Activated CD4-positive, alpha-beta T cell treated with anti-CD3 and anti-CD28 coated beads, Interleukin-2, amount 50 U/mL, for 48 hours (primary cell): ENCODE measurements around the gene PIGL.

Source experiments
- DNase-seq, 2 experiments: peaks; one replicate each; pipeline ENCODE4 v3.0.0-alpha.2; 2020

The PIGL gene

DNA sequence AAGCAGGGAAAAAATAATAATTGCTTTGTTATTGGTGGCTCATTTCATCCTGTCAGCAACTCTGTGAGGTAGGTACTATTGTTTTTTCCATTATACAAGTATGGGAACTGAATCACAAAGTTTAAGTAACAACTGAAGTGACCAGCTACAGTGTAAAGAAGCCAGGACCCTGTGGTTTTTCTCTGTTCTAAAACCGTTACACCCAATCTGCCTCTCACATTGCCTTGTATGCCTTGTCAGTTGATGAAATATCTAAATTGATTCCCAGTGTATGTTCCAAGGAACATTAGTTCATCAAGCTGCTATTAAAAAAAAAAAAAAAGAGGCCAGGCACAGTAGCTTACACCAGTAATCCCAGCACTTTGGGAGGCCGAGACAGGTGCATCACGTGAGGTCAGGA lies 5.4 kb downstream of the PIGL start:
- DNase-seq, result no peak

DNA sequence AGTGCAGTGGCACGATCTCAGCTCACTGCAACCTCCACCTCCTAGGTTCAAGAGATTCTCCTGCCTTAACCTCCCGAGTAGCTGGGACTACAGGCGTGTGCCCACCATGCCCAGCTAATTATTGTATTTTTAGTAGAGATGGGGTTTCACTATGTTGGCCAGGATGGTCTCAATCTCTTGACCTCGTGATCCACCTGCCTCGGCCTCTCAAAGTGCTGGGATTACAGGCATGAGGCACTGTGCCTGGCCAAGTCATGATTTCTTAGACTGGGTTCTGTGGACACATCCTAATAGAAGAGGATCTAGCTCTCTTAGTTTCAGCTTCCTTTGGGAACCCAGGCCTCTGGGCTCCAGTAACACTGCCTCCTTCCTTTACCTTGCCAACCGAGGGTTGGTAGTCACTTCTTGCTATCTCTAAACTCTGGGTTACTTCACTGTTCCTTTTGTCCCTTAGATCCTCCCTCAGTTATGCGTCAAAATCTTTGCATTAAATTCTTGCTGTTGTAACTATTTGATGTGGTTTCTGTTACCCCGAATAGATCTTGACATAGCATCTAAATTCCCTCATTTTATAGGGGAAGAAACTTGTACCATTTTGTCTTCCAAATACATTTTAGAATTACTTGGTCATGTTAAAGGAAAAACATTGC lies 13.0 kb downstream of the PIGL start:
- DNase-seq, result peak in 1 of 2 experiments; percentile 8

DNA sequence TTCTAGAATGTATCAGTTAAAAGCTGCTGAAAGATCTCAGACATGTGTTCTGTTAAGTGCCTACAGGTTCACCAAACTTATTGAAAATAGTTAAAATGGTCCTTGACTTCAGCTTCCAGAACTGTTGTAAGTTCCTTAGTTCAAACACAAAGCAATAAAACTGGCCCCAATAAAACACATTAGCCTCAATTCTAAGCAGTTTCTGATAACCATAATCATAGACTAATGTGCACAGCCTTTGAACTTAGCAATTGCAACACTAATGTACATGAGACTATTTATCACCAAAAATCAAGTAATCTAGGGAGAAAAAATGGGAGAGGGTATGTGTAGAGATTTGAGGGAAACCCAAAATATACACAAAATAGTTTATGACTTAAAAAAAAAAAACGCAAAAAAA lies 15.4 kb downstream of the PIGL start:
- DNase-seq, result no peak

DNA sequence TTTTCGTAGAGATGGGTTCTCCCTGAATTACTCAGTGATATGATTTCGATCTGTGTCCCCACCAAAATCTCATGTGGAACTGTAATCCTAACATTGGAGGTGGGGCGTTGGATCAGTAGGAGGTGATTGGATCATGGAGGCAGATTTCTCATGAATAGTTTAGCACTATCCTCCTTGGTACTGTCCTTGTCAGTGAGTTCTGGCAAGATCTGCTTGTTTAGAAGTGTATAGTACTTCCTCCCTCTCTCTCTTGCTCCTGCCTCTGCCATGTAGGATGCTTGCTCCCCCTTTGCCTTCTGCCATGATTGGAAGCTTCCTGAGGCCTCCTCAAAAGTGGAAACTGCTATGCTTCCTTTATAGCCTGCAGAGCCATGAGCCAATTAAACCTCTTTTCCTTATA lies 22.9 kb downstream of the PIGL start:
- DNase-seq, result no peak

DNA sequence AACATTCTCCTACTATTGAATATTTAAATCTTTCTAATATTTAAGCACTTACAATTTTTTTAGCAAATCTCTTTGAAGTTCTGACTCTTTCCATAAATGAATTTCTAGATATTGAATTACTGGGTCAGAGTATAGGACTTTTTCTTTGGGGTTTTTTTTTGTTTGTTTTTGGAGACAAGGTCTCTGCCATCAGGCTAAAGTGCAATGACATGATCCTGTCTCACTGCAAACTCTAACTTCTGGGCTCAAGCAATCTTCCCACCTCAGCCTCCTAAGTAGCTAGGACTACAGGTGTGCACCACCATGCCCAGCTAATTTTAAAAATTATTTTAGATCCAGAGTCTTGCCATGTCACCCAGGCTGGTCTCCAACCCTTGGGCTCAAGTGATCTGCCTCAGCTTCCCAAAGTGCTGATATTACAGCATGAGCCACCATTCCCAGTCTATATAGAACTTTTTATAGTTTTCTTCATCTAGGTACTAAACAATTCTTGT lies 24.9 kb downstream of the PIGL start:
- no peak for DNase-seq

DNA sequence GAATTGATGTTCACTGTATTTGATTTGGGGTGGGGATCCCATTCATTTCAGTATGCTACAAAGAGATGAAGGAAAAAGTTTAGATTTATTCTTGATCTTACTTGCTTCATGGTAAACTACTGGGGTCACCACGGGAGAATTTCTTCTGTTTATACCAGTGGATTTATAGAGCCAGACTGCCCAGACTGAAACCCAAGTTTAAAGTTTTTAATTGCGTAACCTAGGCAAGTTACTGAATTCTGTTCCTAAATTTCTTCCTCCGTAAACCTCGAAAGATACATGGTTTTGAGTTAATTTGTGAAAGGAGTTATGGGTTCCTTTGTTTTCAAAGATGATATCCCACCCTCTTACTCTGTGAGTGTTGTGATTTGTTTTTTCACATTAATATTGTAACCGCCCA lies 26.4 kb downstream of the PIGL start:
- DNase-seq, result no peak

DNA sequence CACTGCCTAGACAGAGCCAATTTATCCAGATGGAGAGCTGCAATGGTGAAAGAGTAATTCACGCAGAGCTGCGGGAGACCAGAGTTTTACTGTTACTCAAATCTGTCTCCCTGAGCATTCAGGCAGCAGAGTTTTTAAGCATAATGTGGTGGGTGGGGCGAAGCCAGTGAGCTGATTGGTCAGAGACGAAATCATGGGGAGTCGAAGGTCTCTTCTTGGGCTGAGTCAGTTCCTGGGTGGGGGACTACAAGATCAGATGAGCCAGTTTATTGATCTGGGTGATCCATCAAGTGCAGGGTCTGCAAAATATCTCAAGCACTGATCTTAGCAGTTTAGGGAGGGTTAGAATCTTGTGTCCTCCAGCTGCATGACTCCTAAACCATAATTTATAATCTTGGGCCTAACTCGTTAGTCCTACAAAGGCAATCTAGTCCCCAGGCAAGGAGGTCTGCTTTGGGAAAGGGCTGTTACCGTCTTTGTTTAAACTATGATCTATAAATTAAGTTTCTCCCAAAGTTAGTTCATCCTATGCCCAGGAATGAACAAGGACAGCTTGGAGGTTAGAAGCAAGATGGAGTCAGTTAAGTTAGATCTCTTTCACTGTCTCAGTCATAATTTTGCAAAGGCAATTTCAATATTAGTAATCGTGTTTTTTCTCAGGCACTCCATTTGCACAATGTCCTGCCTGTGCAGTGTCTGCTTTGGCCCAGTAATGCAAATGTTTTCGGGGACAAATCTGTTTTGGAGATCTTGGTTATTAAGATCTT lies 27.0 kb downstream of the PIGL start:
- peak in 1 of 2 experiments; percentile 27 for DNase-seq

DNA sequence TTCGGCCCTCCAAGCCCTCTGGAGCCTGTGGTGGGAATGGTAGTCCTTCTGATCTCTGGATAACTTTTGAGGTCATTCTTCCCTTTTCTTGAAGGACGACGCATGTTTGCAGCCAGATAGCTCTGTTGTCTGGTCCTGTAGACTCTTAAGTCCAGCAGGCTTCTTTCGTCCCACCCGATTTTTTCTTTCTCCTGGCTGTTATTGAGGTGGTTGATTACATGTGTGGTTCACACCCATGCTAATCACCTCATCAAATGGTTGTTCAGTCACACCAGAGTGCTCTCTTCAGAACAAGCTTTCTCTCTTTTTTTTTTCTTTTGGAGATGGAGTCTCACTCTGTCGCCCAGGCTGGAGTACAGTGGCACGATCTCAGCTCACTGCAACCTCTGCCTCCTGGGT lies 30.6 kb downstream of the PIGL start:
- DNase-seq, result no peak

DNA sequence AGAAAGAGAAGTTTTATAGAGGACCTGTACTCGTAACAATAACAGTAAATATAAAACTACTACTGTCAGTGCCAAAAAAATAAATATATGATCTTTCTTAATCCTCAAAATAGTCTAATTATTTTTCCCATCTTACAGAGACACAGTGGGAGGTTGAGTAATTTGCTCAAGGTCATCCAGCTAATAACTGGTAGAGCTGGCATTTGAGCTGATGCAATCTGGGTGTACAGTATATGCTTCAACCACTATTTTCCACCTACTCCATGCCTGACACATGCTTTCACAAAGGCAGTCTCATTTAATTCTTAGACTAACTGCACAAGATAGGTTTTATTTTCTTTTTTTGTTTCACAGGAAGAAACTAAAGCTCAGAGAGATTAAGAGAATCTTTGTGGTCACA lies 33.6 kb downstream of the PIGL start:
- DNase-seq, result no peak

DNA sequence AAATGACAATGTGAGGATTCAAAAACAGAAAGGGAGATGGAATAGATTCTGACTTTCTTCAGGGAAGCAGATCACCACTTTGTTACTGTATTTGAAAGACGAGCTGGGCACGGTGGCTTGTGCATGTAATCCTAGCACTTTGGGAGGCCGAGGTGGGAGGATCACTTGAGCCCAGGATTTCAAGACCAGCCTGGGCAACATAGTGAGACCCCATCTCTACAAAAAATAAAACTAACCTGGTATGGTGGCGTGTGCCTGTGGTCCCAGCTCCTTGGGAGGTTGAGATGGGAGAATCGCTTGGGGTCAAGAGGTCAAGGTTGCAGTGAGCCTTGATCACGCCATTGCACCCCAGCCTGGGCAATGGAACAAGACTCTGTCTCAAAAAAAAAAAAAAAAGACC lies 34.0 kb downstream of the PIGL start:
- DNase-seq, result no peak

DNA sequence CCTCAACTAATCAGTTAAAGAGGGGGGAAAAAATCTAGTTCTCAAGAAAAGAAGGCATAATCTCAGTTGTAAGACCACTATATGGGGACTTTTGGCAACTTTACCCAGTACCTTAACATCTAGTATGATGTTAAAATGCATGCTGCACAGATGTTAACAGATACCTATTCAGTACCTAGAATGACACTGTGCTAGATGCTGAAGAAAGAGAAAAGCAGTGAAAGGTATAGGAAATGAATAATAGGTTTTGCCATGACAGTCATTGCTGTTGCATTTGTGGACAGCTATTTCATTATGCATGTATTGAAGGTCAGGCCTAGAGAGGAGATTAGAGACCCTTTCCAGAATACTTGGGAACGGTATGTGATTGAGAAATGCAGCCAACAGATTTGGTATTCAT lies 34.5 kb downstream of the PIGL start:
- no peak for DNase-seq

DNA sequence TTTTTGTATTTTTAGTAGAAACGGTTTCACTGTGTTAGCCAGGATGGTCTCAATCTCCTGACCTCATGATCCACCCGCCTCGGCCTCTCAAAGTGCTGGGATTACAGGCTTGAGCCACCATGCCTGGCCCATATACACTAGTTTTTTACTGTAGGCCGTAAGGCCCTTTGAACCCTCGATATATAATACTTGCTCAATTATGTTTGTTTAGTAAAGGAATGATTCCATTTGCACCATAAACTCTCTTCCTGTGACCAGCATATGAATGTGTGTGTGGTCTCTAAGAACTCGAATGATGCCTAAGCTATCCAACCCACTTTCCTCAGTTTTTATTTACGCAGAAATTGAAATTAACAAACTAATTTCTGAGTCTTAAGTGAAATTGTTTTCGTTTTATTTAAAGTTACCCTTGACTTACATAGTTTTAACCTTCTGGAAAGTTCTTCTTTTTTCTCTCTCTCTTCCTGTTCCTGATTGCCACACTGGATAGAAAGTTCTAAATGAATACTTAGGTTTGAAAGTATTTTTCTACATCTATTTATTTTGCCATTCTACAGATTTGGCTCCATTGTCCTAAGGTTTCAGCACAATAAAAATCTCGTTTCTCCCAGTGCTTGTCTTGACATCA lies 37.9 kb downstream of the PIGL start:
- no peak for DNase-seq

DNA sequence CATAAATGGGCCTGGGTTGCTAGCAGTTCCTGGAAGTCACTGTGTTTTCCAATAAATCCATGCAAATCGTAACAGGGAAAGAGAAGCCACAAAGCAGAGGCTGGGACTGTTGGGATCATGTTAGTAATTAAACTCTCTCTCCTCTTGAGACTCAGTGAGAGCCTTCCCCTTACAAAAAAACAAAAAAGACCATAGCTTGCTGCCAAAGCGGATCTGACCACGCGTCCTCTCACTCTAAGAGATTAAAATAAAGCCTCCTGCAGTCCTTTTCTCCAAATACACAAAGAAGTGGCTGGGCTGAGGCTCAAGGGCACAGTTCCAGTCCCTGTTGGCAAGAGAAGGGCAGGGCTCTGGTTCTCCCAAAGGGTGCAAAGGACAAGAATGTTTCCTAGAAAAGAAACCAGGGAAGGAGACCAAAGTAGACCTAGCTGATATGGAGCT lies 38.5 kb downstream of the PIGL start:
- no peak for DNase-seq

DNA sequence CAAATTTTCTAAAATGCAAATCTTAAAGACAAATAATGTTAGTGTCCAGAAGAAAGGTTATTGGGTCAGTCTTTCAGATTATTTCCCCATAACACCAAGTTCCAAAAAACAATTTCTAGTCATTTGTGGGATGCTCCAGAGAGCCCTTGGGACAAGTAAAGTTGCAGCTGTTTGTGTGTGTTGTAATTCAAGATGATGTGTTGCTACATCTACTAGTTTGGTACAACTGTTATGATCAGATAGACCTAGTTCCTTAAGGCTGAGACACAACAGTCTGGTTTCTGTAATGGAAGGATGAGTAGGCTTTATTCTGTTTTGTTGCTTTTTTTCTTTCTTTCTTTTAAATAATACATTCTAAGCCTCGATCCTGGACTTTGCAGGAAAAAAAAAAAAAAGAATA lies 41.9 kb downstream of the PIGL start:
- DNase-seq, result no peak

DNA sequence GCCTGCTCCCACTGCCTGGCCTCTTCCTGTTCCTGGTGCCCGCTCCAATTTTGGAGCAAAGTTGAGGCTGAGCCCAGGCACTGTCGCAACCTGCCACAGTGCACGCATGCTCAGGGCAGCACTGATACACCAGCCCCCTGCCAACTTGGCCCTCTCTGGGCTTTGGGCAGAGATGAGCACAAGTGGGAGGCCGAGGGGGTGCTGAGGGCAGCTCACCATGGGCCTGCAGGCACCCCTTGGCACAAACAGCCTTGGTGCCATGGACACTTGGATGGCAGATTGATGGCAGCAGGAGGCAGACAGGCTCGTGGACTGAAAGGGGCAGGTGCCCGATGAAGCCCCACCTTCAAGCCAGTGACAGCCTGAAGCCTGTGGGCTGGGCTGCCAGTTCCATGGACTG lies 42.9 kb downstream of the PIGL start:
- no peak for DNase-seq

DNA sequence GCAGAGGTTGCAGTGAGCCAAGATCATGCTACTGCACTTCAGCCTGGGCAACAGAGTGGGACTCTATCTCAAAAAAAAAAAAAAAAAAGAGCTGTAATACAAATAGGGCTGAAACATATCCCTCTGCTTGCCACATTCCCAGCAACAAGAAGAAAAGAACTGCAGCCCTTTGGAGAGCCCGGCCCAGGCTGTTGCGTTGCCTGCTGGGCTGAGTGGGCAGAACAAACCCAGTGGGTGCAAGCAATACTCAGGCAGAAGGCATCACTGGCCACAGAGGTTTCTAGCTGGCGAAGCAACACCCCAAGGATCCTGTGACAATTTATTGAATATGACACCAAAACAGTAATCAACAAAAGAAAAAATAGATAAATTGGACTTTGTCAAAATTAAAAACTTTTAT lies 44.0 kb downstream of the PIGL start:
- DNase-seq, result no peak

DNA sequence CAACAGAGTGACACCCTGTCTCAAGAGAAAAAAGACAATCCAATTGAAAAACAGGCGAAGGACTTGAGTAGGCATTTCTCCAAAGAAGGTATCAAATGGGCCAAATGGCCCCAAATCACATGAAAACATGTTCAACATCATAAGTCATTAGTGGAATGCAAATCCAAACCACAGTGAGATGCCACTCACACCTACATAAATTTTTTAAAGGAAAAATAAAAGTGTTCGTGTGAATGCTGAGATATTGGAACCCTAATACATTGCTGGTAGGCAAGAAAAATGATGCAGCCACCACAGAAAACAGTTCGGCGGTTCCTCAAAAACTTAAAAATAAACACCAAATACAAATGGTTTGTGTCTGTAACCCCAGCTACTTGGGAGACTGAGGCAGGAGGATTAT lies 45.2 kb downstream of the PIGL start:
- no peak for DNase-seq

DNA sequence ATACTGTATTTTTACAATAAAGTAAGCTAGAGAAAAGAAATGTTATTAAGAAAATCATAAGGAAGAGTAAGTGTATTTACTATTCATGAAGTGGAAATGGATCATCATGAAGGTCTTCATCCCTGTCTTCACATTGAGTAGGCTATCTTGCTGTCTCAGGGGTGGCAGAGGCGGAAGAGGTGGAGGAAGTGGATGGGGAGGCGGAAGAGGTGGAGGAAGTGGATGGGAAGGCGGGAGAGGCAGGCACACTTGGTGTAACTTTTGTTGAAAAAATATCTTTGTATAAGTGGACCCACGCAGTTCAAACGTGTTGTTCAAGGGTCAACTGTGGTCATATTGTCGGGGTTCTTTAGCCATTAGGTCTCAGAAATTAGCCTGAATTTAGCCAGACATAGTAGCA lies 50.2 kb downstream of the PIGL start:
- no peak for DNase-seq

DNA sequence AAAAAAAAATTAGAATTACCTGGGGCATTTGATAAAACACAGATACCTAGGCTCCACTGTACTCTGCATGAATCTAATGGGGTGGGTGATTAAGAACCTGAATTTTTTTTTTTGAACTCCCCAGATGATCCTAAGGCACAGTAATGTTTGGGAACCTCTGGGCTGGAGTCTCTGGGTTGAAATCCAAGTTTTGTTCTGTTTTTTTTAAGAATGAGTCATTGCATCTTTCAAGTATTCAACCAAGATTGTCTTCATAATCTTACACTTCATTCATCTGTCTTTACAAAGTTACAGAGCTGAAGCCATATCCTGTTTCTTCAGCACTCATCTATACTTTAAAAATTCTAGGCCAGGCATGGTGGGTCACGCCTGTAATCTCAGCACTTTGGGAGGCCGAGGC lies 52.6 kb downstream of the PIGL start:
- no peak for DNase-seq

DNA sequence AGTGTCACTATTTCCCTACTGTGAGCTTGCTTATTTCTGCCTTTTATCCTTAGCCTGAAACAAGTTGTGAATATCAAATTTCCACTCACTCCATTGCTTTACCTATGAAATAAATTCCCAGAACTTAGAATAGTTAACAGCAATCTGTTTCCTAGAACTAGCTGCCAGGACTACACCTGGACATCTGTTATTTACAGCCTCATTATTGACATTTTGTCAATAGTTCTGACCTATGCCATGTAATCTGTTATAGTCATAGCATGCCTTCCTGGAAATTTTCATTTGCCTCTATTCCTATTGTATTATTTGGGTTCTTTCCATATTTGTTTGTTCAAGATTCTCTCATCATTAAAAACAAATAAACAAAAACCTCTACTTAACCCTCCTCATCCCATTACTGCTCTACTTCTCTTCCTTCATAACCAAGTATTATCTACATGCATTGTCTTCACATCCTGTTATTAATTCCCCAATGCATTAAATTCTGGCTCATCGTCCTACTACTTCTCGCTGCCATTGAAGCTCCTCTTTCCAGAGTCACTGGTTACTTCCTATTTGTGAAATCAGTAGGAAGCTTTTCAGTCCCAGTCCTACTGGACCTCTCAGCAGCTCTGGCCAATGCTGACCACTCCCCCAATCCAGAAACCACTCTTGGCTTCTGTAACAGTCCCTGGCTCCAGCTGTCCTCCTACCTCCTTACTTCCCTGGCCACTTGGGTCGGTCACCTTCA lies 55.3 kb downstream of the PIGL start:
- no peak for DNase-seq

DNA sequence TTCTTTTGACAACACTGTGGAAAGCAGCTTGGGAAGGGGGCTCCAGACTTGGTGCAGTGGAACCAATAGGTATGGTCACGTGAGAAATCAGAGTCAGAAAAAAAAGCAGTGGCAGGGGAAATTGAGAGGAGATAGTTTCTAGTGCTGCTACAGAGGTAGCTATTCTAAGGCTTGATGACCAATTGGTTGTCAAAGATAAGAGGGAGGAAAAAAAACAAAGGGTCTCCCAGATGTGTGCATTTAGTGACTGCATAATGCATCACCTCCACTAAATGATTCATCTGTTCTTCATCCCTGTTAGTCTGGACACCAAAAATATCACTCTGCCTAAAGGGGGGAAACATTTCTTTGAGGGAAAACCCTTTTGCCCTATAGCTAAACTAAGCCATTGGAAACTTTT lies 56.5 kb downstream of the PIGL start:
- DNase-seq, result no peak

DNA sequence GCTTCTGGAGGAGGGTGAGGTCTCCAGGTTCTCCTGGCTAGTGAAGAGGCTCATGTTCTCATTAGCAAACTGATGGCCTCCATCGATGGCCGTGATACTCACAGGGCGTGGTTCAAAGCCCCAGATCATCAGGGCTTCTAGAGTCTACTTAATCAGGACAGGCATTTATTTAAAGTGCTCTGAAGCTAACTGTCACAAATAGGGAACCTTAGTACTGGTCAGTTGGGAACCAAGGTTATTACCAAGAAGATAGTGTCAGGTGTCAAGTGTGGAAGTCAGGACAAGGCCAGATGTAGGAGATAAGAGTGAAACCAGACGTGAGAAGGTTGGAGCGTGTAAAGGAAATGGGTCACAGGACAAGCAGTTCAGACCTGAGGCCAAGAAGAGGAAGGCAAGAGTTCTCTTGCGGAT lies 56.9 kb downstream of the PIGL start:
- no peak for DNase-seq

DNA sequence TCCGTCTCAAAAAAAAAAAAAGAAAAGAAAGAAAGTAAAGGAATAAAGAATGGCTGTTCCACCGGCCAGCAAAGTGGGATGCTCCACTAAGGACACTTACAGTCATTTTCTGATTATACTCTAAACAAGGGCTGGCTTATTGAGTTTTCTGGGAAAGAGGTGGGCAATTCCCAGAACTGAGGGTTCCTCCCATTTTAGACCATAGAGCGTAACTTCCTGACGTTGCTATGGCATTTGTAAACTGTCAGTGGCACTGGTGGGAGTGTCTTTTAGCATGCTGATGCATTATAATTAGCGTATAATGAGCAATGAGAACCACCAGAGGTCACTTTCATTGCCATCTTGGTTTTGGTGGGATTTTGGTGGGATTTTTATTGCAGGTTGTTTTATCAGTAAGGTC lies 58.0 kb downstream of the PIGL start:
- DNase-seq, result no peak

DNA sequence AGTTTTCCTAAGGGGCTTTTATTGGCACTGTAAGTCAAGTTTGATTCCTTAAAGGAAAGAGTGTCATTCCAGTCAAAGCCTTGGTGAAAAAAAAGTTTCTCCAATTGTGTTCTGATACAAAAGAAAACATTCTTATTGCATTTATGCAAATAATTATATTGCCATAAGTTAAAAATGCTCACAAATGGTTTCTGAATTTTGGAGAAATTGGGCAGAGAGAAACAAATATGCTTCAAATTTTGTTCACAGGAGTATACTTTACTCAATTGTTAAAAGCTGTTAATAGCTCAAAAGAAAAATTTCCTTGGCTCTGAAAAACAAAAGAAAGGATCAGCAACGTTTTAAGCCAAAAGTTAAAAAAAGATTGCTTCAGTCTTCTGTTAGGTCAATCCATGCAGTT lies 60.2 kb downstream of the PIGL start:
- no peak for DNase-seq
